Measurements from ENCODE around the gene INAVA.
"Not testable (repeated sequence)": the region's sequence is repeated elsewhere in the genome, so short reads cannot be mapped to it uniquely, and the experiment has no call there.

Gene INAVA

DNA sequence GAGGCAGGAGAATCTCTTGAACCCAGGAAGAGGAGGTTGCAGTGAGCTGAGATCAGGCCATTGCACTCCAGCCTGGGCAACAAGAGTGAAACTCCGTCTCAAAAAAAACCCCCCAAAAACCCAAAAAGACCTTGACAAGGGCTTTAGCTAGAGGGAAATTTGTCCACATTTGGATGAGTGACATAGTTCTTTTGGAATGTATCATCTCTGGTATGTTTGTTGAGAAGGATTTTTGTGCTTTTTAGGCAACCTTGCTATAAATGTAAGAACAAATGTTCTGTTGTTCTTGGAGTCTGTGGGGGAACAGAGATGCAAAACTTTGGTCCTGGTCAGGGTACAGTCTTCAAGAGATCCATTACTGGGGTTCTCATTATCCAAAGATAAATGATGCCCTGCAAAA, 28.9 kb downstream of the INAVA start:
- no peak for DNase-seq

DNA sequence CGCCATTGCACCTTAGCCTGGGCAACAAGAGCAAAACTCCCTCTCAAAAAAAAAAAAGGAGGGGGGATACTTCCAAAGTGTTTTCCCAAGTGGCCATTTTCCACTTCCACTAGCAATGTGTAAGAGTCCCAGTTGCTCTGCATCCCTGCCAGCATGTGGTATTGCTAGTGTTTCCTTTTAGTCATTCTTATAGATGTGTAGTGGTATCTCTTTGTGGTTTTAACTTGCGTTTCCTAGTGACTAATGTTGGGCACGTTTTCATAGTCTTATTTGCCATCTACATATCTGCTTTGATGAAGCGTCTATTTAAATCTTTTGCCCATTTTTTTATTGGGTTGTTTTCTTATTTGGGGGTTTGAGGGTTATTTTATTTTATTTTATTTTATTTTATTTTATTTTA, 31.1 kb downstream of the INAVA start:
- DNase-seq, result no peak

DNA sequence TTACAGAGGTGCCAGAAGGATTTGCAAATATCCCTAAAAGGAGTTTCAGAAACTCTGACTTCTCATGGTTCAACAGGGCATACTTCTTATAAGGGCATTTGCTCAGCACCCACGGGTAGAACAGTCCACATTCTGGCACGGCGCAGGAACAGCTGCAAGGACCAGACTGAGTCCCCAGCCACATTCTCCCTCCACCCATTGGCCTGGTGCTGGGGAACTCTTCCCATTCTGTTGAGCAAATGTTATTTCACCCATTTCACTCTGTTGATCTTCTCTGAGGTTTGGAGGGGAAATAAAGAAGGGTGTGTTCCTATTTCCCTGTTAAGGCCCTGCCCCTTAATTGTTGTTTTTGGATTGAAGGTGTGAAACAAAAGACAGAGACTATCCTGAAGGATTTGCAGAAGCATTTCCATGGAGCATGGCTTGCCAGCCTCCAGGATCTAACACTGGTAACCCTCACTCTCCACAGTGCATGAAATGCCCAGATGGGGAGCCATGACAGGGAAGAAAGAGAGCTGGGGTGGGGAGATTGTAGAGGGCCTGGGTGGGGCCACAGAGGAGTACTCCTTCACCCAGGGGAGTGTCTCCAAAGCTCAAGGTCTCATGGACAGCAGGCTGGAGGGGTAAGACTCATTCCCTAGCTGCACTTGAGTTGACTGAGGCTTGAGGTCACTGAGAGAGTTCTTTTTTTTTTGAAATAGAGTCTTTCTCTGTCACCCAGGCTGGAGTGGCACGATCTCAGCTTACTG, 35.0 kb downstream of the INAVA start:
- peak; percentile 38 for DNase-seq

DNA sequence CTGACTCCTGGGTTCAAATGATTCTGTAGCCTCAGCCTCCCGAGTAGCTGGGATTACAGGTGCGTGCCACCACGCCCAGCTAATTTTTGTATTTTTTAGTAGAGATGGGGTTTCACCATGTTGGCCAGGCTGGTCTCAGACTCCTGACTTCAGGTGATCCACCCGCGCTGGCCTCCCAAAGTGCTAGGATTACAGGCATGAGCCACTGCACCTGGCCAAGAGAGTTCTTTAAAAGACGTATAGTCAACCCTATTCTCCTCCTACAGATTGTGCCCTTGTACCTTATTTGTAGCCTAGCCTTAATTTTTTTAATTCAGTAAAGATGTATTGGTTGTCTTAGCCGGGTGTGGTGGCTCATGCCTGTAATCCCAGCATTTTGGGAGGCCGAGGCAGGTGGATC, 35.6 kb downstream of the INAVA start:
- not testable (repeated sequence) for DNase-seq

DNA sequence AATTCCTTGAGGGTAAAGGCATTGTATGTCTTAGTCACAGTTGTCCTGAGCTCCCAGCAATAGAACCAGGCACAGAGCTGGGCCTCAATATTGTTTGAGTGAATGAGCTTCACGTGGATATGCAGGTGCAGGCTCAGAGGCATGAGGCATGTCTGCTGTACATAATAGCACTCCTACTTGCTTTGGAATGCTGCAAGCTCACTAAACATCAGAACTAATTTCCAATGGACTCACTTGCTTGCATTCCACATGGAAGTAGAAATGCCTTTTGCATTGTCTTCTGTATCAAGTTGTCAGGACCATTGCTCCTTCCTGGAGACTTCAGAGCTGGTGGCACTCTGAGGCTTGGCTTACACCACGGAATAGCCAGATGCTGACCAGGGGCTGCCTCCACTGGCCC, 37.1 kb downstream of the INAVA start:
- DNase-seq, result no peak

DNA sequence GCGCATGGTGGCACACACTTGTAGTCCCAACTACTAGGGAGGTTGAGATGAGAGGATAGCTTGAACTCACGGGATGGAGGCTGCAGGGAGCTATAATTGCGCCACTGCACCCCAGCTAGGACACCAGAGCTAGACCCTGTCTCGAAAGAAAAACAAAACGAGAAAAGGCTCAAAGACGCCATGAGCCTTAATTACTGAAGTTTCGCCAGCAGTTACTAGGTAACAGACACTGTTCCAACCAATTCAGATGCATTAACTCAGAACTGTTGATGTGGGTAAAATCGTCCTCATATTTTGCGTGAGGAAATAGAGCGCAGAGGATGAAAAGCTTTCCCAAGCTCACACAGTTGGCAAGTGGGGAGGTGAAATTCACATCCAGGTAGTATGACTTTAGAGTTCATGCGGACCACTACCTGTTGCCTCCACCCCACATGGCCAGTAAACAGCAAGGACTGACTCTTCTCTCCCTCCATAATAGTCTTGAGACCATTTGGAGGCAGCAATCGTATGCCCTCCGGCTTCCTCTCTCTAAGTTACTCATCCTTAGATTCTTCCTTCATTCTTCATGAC, 40.1 kb downstream of the INAVA start:
- no peak for DNase-seq

DNA sequence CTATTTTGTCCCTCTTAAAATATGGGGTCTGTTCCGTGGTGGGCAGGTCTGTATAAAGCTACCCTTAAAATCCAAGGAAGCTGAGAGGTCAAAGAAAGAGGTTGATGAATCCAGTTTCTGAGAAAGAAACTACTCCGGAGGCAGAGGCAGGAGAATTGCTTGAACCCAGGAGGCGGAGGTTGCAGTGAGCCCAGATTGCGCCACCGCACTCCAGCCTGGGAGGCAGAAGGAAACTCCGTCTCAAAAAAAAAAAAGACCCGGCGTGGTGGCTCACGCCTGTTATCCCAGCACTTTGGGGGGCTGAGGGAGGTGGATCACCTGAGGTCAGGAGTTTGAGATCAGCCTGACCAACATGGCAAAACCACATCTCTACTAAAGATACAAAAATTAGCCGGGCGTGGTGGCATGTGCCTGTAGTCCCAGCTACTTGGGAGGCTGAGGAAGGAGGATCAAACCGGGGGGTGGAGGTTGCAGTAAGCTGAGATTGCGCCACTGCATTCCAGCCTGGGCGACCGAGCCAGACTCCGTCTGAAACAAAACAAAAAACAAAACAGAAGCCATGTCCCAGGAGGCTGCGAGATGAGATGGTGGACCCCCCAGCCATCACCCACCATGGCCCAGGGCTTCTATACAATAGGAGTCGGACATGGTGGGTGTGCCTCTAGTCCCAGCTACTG, 40.7 kb downstream of the INAVA start:
- not testable (repeated sequence) for DNase-seq

DNA sequence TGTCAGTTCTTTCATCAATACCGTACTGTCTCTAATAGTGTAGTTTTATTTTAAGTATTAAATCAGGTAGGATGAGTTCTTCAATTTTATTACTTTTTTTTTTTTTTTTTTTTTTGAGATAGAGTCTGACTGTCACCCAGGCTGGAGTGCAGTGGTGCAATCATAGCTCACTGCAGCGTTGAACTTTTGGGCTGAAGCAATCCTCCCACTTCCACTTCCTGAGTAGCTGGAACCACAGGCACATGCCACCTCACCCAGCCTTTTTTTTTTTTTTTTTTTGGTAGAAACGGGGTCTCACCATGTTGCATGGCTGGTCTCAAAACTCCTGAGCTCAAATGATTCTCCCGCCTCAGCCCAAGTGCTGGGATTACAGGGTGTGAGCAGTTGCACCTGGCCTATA, 44.3 kb downstream of the INAVA start:
- no peak for DNase-seq

DNA sequence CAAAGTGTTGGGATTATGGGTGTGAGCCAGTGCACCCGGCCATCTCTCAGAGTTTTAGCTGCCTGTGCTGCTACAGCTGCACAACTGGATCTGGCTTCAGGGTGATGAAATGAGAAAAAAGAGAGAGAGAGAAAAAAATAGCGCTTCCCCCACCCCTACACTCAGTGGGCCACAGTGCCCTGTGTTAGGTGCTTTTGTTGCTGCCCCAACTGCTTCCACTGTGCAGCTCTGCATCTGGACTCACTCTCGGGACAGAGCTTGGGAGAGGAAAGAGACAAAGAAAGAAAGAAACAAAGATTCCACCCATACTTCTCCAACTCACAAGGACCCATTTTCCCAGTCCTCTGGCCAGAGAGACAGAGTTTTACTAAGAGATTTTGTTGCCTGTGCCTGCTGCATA, 50.4 kb downstream of the INAVA start:
- DNase-seq, result no peak

DNA sequence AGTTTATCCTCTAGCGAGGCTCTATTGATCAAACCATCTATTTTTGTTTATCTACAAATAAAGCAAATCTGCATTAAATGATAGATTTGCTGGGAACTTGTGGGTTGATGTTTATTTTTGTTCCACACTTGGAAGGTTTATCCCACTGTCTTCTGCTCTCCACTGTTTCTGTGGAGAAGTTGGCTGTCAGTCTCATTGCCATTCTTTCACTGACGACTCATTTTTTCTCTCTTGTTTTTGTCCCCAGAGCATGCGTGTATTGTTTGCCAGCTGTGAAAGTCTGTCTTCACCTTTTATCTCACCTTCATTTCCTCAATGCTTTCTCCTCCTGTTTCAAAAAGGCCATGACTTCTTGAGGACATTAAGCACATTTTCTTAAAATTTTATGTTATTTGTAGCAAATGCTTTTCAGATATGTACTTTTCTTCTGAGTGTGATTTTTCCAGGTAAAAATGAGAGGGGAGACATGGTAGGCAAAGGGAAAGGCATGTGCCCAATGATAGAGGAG, 52.4 kb downstream of the INAVA start:
- no peak for DNase-seq

DNA sequence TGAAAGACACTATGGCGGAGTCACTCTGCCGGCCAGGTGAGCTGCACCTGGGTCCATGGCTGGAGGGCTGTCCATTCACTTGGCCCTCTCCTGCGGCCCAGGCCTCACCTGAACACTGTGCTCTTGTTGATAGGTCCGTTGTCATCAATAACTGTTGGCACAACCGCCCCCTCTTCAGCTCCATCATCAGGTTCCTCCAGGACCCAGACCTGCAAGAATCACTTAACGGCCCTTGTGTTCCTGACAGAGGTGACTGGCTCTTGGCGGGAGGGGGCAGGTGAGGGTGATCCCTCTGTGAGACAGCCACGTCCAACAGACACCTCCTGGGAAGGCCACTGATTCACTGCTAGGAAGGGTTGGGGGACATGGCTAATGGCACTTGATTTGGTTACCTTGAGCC, 54.9 kb downstream of the INAVA start:
- DNase-seq, result no peak

DNA sequence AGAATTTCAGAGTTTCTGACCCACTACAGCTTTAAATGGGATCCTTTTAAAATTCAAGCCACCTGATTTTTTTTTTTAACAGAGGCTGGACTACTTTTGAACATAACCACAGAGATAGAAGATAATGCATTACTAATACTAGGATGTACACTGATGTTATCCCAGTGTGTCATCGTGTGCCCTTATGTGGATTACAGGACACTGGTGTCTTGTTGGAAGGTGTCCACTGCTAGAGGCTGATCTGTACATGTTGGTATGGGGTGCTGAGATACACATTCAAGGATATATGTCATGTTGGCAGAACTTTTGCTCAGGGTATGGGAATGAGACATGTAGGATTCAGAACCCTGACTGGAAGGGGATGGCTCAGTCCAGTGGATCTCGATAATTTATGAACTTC, 56.3 kb downstream of the INAVA start:
- no peak for DNase-seq

DNA sequence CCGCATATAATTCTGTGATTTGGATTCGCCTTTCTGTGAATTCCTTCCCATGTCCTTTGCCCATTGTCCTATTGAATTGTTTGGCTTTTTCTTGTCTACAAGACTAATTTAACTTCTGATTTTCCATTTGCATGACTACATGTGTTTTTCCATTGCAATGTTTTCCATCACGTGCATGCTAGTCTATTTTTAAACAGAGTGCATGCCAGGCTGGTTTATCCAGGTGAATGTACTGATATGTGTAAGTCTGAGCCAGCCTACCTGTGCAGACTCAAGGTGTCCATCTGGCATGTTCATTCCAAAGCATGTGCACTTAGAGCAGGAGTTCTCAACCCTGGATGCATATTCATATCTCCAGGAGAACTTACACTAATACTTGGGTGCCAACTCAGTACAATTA, 59.7 kb downstream of the INAVA start:
- DNase-seq, result no peak

DNA sequence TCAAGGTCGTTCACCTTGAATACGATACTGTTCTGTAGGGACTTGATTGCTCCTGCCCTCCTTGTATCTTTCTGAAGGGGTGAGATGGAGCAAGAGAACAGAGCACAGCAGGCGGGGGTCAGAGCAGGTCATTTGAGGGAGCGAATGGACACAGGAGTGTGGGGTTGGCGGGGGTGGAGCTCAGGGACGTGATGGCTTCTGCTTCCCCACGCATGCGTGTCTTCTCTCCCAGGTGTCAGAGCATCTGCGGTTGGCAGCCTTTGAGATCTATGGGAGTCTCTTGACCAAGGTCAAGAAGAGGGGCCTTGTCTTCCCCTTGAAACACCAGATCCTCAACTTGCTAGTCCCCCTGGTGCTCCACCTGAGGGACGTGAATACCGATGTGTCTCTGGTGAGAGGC, 63.9 kb downstream of the INAVA start:
- no peak for DNase-seq

DNA sequence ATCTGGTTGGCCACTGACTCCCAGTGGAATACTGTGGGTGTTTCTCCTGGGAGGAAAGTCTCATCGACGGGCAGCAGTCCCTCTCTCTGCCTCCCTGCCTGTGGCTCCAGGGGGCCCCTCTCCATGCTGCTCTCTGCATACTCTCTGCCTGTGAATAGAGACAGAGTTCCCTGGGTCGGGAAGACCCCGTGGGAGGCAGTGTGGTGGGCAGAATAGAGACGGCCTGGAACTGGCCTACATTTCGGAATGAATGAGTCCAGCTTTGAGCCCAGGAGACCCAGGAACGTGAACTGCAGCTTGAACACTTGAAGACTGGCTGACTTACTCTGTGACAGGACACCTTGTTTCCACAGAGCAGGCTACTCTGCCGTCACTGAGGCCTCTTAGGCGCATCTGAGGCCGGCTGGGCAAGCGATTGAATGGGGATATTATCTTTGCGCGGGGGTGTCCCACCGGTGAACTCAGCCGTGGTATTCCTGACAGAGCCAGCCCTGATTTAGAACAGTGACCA, 64.8 kb downstream of the INAVA start:
- DNase-seq, result peak; percentile 66

DNA sequence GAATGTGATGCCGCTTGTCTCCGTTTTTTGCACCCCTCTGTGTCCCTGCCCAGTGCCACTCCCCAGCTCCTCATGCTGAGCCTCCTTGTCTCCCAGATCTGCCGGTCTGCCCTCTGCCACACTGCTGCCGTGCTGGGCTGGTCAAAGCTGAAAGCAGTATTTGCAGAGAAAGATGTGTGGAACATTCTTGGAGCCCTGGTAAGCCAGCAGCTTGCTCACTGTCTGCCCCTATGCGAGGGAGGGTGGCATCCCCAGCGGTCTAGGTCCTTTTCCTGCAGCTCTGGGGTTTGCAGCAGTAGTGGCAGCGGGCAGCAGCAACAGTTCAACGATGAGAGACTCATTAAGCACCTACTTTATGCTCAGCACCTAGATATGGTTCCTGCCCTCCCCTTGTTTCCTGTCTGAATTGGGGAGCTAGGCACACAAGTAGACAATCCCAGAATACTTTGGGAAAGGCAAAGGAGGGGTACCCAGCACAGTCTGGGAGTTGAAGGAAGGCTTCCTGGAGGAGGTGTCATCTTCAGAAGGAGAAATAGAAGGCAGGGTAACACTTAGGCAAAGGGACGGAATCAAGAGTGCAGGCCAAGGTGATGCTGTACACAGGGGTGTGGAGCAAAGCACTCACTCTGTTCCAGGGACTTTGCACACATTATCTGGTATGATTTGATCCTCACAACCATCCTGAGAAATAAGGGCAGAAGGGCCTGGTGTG, 65.7 kb downstream of the INAVA start:
- DNase-seq, result no peak

DNA sequence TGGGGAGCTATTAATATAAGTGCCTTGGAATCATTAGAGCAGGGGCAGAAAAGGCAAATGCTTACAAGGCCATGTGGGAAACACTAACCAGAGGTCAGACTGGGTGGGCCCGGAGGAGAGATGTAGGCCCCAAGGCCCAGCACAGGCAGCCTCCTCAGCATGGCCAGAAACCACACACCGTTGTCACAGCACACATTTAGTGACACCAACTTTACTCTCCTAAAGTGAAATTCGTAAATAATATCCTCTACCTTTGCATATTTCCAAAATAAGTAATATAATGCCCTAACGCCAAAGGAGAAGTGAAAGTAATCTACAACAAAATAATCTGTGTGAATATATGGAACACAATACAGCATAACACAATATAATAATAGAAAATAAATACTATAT, 66.2 kb downstream of the INAVA start:
- DNase-seq, result no peak

DNA sequence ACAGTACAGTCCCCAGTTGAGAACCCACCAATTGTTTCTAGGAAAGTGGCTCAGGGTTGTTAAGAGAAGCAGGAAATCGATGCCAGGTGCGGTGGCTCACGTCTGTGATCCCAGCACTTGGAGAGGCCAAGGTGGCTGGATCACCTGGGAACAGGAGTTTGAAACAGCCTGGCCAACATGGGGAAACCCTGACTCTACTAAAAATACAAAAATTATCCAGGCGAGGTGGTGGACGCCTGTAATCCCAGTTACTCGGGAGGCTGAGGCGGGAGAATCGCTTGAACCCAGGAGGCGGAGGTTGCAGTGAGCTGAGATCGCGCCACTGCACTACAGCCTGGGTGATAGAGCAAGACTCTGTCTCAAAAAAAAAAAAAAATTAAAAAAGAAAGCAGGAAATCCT, 67.5 kb downstream of the INAVA start:
- not testable (repeated sequence) for DNase-seq

DNA sequence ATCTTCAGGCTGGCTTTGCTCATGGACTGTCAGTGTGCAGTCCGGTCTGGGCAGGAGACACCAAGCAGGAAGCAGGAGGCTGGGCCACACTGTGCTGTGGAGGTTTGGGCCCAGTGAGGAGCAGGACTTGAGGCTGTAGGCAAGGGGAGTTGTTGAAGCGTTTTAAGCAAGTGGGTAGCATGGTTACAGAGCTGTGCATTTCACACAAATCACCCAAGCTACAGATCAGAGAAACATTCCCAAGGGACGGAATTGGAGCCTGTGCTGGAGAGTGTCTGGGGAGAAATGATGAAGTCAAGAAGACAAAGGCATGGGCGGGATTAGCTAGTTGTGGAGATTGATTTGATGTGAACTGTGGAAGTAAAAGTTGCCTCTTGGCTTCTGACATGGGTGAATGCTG, 67.9 kb downstream of the INAVA start:
- no peak for DNase-seq

DNA sequence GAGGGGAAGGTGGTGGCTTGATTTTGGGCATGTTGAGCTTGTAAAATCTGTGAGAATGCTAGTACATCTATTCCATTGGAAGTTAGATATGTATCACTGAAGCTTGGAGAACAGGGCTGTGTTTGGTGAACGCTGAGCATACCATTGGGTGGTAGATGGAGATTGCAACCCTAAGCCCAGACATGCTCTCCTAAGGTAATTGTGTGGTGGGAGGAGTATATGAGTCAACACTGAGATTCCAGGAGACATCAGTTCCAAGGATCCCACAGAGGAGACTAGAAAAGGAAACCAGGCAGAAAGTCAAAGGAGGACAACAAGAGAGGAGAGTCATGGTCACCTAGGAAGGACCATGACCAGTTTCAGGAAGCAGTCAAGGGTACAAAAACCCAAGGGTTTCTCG, 68.4 kb downstream of the INAVA start:
- no peak for DNase-seq

DNA sequence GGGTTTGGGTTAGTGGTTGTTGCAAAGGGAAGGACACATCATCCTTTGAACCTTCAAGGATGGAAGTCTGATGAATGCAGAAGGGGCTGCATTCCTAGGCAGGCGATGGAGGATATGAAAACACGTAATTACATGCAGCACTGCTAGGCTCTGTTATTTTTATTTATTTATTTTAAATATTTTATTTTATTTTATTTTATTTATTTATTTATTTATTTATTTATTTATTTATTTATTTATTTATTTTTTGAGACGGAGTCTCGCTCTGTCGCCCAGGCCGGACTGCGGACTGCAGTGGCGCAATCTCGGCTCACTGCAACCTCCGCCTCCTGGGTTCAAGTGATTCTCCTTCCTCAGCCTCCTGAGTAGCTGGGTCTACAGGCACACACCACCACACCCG, 69.2 kb downstream of the INAVA start:
- not testable (repeated sequence) for DNase-seq
